ENCODE results near the gene HPCAL1. TPM values are rescaled to one million over a fixed set of nuclear protein-coding genes. Genes with fewer than 3 reads are reported as not detected.

HPCAL1 gene
- polyA plus RNA-seq, 3 donors = 82.1 to 99.5 (median 98.0) TPM

DNA sequence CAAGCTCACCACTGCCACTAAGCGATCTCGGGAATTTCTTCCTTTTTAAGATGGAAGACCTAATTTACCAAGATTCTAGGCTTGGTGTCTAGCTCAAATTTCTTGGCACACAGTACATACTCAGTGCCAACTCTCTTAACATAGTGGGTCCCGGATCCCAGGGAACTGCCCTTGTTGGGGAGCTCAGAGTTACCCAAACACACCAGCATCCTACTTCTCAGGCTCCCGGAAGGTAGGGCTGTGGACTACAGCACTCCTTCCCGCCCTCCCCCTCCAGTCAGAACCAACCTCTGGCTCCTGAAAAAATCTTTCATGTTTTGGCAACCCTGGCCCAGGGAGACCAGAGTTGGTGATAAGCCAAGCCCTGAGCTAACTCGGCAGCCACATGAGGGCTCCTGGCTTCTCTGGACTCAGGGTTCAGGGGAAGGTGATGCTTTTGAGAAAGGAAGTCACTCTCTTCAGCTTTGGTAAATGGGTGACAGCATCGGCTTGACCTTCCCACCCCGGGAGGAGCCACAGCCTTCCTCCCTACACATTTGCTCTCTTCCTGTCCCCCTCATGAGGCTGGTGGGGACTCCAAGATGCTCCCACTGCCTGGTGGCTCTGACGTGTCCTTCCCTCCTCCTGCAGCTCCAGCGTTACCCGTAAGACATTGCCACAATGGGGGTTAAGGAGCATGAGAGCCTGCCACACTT lies 136.6 kb downstream of the HPCAL1 start:
- H3K27ac ChIP-seq (ENCODE audit: low read depth in 1 of 2, low read length in 2 of 2) = no peak overlapping the region
- H2AFZ ChIP-seq (ENCODE audit: insufficient read depth, low read depth, low read length, poor library complexity, severe bottlenecking) = no peak overlapping the region
- H3K27me3 Mint-ChIP-seq (ENCODE audit: low read depth in 3 of 3) = peaks cover 0 to 2% (median 0%) of the 10 kb centered on the region in 3 donors
- intact Hi-C loops (cut with micrococcal nuclease) = loop anchor here (5.0 to 10.0 kb wide), 2 partner anchors 172 to 455 kb away; no protein-coding TSS in a partner anchor
- no peak overlapping the region for H3K27ac Mint-ChIP-seq
- no peaks in the 10 kb centered on the region for H3K79me2 ChIP-seq (ENCODE audit: insufficient read depth, low read length)
- TF ChIP-seq, protein P1, sequence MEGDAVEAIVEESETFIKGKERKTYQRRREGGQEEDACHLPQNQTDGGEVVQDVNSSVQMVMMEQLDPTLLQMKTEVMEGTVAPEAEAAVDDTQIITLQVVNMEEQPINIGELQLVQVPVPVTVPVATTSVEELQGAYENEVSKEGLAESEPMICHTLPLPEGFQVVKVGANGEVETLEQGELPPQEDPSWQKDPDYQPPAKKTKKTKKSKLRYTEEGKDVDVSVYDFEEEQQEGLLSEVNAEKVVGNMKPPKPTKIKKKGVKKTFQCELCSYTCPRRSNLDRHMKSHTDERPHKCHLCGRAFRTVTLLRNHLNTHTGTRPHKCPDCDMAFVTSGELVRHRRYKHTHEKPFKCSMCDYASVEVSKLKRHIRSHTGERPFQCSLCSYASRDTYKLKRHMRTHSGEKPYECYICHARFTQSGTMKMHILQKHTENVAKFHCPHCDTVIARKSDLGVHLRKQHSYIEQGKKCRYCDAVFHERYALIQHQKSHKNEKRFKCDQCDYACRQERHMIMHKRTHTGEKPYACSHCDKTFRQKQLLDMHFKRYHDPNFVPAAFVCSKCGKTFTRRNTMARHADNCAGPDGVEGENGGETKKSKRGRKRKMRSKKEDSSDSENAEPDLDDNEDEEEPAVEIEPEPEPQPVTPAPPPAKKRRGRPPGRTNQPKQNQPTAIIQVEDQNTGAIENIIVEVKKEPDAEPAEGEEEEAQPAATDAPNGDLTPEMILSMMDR (IDR thresholded peaks at IDR 0.05) = no peak
- H3K27me3 ChIP-seq (ENCODE audit: control insufficient read depth in 2 of 2, insufficient read depth in 2 of 2, low read length in 2 of 2) = no peaks in the 10 kb centered on the region
- H3K4me3 ChIP-seq (replicated peaks in 1 of 3; ENCODE audit: low read depth in 2 of 3, low read length in 3 of 3) = no peak overlapping the region
- H3K9ac ChIP-seq (ENCODE audit: insufficient read depth, low read length, poor library complexity, severe bottlenecking) = no peak overlapping the region
- H3K4me3 Mint-ChIP-seq = no peak overlapping the region
- H3K9me3 Mint-ChIP-seq = no peaks in the 10 kb centered on the region
- no peak overlapping the region for H3K4me2 ChIP-seq (replicated peaks; ENCODE audit: extremely low read depth, low read length, poor library complexity, severe bottlenecking)
- no peak for DNase-seq
- peaks cover 3 to 5% of the 10 kb centered on the region in 2 donors for H3K4me1 ChIP-seq (ENCODE audit: control insufficient read depth in 1 of 2, insufficient read depth in 2 of 2, low read length in 2 of 2)
- peaks cover 48 to 53% of the 10 kb centered on the region in 2 donors for H3K36me3 ChIP-seq (replicated peaks in 1 of 2; ENCODE audit: control insufficient read depth in 1 of 2, insufficient read depth in 2 of 2, low read length in 2 of 2)
- H3K36me3 Mint-ChIP-seq = peaks cover 56 to 57% of the 10 kb centered on the region in 2 donors
- no peaks in the 10 kb centered on the region for H4K20me1 ChIP-seq (ENCODE audit: insufficient read depth, low read length)
- H3K4me1 Mint-ChIP-seq = no peaks in the 10 kb centered on the region
- WGBS (ENCODE audit: insufficient coverage) = 82% methylated on average over 5 of the region's 11 CpGs
- H3K9me3 ChIP-seq (replicated peaks in 1 of 2; ENCODE audit: control insufficient read depth in 1 of 2, insufficient read depth in 1 of 2, low read length in 2 of 2) = no peaks in the 10 kb centered on the region

DNA sequence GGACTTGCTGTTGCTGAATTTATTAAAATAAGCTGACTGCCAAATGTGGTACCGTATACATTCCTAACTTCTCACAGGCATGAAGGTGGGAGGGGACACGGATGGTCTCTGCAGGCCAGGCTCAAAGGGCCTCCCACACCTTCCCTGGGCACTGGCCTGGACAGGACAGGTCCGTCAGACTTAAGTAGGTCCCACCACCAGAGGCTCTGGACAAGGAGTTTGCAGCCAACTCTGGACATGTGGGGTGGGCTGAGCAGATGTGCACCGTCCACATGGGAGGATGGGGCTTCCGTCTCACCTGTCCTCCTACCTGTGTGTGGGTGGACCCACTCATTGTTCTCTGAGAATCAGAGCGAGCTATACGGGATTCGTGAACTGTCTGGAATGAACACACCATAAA lies 137.3 kb downstream of the HPCAL1 start:
- H2AFZ ChIP-seq (ENCODE audit: insufficient read depth, low read depth, low read length, poor library complexity, severe bottlenecking) = no peak overlapping the region
- no peak overlapping the region for H3K4me3 Mint-ChIP-seq
- H3K27me3 Mint-ChIP-seq (ENCODE audit: low read depth in 3 of 3) = peaks cover 0 to 2% (median 0%) of the 10 kb centered on the region in 3 donors
- peaks cover 4% of the 10 kb centered on the region for H3K79me2 ChIP-seq (ENCODE audit: insufficient read depth, low read length)
- H3K4me3 ChIP-seq (replicated peaks in 1 of 3; ENCODE audit: low read depth in 2 of 3, low read length in 3 of 3) = no peak overlapping the region
- peaks cover 4% of the 10 kb centered on the region in 2 donors for H3K4me1 ChIP-seq (ENCODE audit: control insufficient read depth in 1 of 2, insufficient read depth in 2 of 2, low read length in 2 of 2)
- H3K27ac ChIP-seq (ENCODE audit: low read depth in 1 of 2, low read length in 2 of 2) = no peak overlapping the region
- no peaks in the 10 kb centered on the region for H3K9me3 Mint-ChIP-seq
- H3K27me3 ChIP-seq (ENCODE audit: control insufficient read depth in 2 of 2, insufficient read depth in 2 of 2, low read length in 2 of 2) = no peaks in the 10 kb centered on the region
- 100% methylated on average over 1 of the region's 8 CpGs for WGBS (ENCODE audit: insufficient coverage)
- TF ChIP-seq, protein P1 (IDR thresholded peaks at IDR 0.05) = no peak
- no peaks in the 10 kb centered on the region for H3K9me3 ChIP-seq (replicated peaks in 1 of 2; ENCODE audit: control insufficient read depth in 1 of 2, insufficient read depth in 1 of 2, low read length in 2 of 2)
- no peak overlapping the region for H3K4me2 ChIP-seq (replicated peaks; ENCODE audit: extremely low read depth, low read length, poor library complexity, severe bottlenecking)
- peaks cover 49 to 59% of the 10 kb centered on the region in 2 donors for H3K36me3 ChIP-seq (replicated peaks in 1 of 2; ENCODE audit: control insufficient read depth in 1 of 2, insufficient read depth in 2 of 2, low read length in 2 of 2)
- H3K27ac Mint-ChIP-seq = no peak overlapping the region
- DNase-seq = no peak
- peaks cover 6% of the 10 kb centered on the region for H3K4me1 Mint-ChIP-seq
- H4K20me1 ChIP-seq (ENCODE audit: insufficient read depth, low read length) = peaks cover 3% of the 10 kb centered on the region
- peaks cover 62% of the 10 kb centered on the region in 2 donors for H3K36me3 Mint-ChIP-seq
- intact Hi-C loops (cut with micrococcal nuclease) = loop anchor here (5.0 to 10.0 kb wide), 3 partner anchors 173 to 485 kb away; partner anchors contain the start of gene GRHL1 (in 2 of the 2)
- no peak overlapping the region for H3K9ac ChIP-seq (ENCODE audit: insufficient read depth, low read length, poor library complexity, severe bottlenecking)
